WTC11 (cell line): Measurements from ENCODE around the gene TERB2. TPM values are rescaled to one million over a fixed set of nuclear protein-coding genes. Genes with fewer than 3 reads are reported as not detected.

Source experiments
- ATF1 ChIP-seq: sonication (generic); formaldehyde crosslinking; IDR thresholded peaks from 2 replicates; pipeline ENCODE4 v1.8.1; 2023; ENCODE audit warnings: mild to moderate bottlenecking, moderate library complexity, missing genetic modification reagents
- CREM ChIP-seq: sonication (generic); formaldehyde crosslinking; IDR thresholded peaks from 2 replicates; pipeline ENCODE4 v1.8.1; 2022; ENCODE audit warnings: mild to moderate bottlenecking, missing genetic modification reagents, moderate library complexity
- ELF4 ChIP-seq: sonication (generic); formaldehyde crosslinking; IDR thresholded peaks from 2 replicates; pipeline ENCODE4 v1.8.1; 2022; ENCODE audit warnings: low read depth, mild to moderate bottlenecking, moderate library complexity, missing genetic modification reagents
- ETV6 ChIP-seq: sonication (generic); formaldehyde crosslinking; IDR thresholded peaks from 2 replicates; pipeline ENCODE4 v1.8.1; 2022; ENCODE audit warnings: mild to moderate bottlenecking, missing genetic modification reagents
- FOXK1 ChIP-seq: sonication (generic); formaldehyde crosslinking; IDR thresholded peaks from 2 replicates; pipeline ENCODE4 v1.8.0; 2022; ENCODE audit warnings: mild to moderate bottlenecking, moderate library complexity, missing genetic modification reagents
- GRHL2 ChIP-seq: fragments of 250-450 bp; sonication (Bioruptor Pico); IDR thresholded peaks from 2 replicates; pipeline ENCODE4 v1.8.0; 2022; ENCODE audit warnings: mild to moderate bottlenecking, moderate library complexity; ENCODE audit not compliant: insufficient replicate concordance, severe bottlenecking
- GTF2I ChIP-seq: fragments of 250-450 bp; sonication (Bioruptor Pico); conservative IDR thresholded peaks from 2 replicates; pipeline ENCODE4 v1.4.0; 2021; ENCODE audit warnings: mild to moderate bottlenecking
- HMGA2 ChIP-seq: fragments of 250-450 bp; sonication (Bioruptor Pico); IDR thresholded peaks from 2 replicates; pipeline ENCODE4 v1.4.0; 2021; ENCODE audit warnings: mild to moderate bottlenecking, moderate library complexity
- IRF2 ChIP-seq: sonication (generic); formaldehyde crosslinking; IDR thresholded peaks from 2 replicates; pipeline ENCODE4 v1.8.0; 2022; ENCODE audit warnings: low read depth, missing genetic modification reagents, borderline replicate concordance
- MXD4 ChIP-seq: fragments of 250-450 bp; sonication (Bioruptor Pico); IDR thresholded peaks from 2 replicates; pipeline ENCODE4 v1.8.0; 2021; ENCODE audit warnings: mild to moderate bottlenecking, moderate library complexity, borderline replicate concordance
- NR1H2 ChIP-seq: sonication (generic); formaldehyde crosslinking; IDR thresholded peaks from 2 replicates; pipeline ENCODE4 v1.9.0; 2021; ENCODE audit warnings: mild to moderate bottlenecking, moderate library complexity, missing genetic modification reagents
- PRRX2 ChIP-seq: fragments of 250-450 bp; sonication (Bioruptor Pico); IDR thresholded peaks from 2 replicates; pipeline ENCODE4 v1.8.0; 2021; ENCODE audit warnings: mild to moderate bottlenecking
- TCF7 ChIP-seq: sonication (generic); formaldehyde crosslinking; IDR thresholded peaks from 2 replicates; pipeline ENCODE4 v1.8.0; 2022; ENCODE audit warnings: mild to moderate bottlenecking, low read depth, missing genetic modification reagents, moderate library complexity
- TEAD1 ChIP-seq: sonication (generic); formaldehyde crosslinking; IDR thresholded peaks from 2 replicates; pipeline ENCODE4 v1.8.0; 2022; ENCODE audit warnings: mild to moderate bottlenecking, missing genetic modification reagents
- TP53 ChIP-seq: sonication (generic); formaldehyde crosslinking; IDR thresholded peaks from 2 replicates; pipeline ENCODE4 v1.8.1; 2023; ENCODE audit warnings: mild to moderate bottlenecking, missing genetic modification reagents
- ZNF138 ChIP-seq: sonication (generic); formaldehyde crosslinking; conservative IDR thresholded peaks from 2 replicates; pipeline ENCODE4 v1.8.1; 2022; ENCODE audit warnings: mild to moderate bottlenecking, moderate library complexity, missing genetic modification reagents
- ZNF263 ChIP-seq: sonication (generic); formaldehyde crosslinking; IDR thresholded peaks from 2 replicates; pipeline ENCODE4 v1.8.1; 2022; ENCODE audit warnings: low read depth, mild to moderate bottlenecking, moderate library complexity, missing genetic modification reagents
- ZNF671 ChIP-seq: fragments of 250-450 bp; sonication (Bioruptor Pico); IDR thresholded peaks from 2 replicates; pipeline ENCODE4 v1.8.0; 2021; ENCODE audit warnings: mild to moderate bottlenecking
- total RNA-seq: library from RNA; stranded (reverse); gene quantifications from 3 replicates; pipeline ENCODE4 v1.2.3, GENCODE V29; 2021
- TF ChIP-seq, protein P1 (sequence below): sonication (generic); formaldehyde crosslinking; IDR thresholded peaks from 2 replicates; pipeline ENCODE4 v1.8.0; 2023; ENCODE audit warnings: mild to moderate bottlenecking, missing genetic modification reagents
- TF ChIP-seq, protein P2 (sequence below): sonication (generic); formaldehyde crosslinking; IDR thresholded peaks from 2 replicates; pipeline ENCODE4 v1.8.1; 2022; ENCODE audit warnings: low read depth, missing genetic modification reagents, borderline replicate concordance
- TF ChIP-seq, protein P3 (sequence below): sonication (generic); formaldehyde crosslinking; IDR thresholded peaks from 2 replicates; pipeline ENCODE4 v1.8.1; 2022; ENCODE audit warnings: missing genetic modification reagents, borderline replicate concordance
- TF ChIP-seq, protein P4 (sequence below): sonication (generic); formaldehyde crosslinking; IDR thresholded peaks from 2 replicates; pipeline ENCODE4 v1.8.0; 2022; ENCODE audit warnings: mild to moderate bottlenecking, missing genetic modification reagents
- TF ChIP-seq, protein P5 (sequence below): sonication (generic); formaldehyde crosslinking; IDR thresholded peaks from 2 replicates; pipeline ENCODE4 v1.8.1; 2023; ENCODE audit warnings: mild to moderate bottlenecking, missing genetic modification reagents, moderate library complexity
- TF ChIP-seq, protein P6 (sequence below): fragments of 250-450 bp; sonication (Bioruptor Pico); IDR thresholded peaks from 2 replicates; pipeline ENCODE4 v1.9.0; 2021; ENCODE audit warnings: moderate library complexity, mild to moderate bottlenecking, inconsistent platforms, borderline replicate concordance
- TF ChIP-seq, protein P7 (sequence below): fragments of 250-450 bp; sonication (Bioruptor Pico); IDR thresholded peaks from 2 replicates; pipeline ENCODE4 v1.9.0; 2021; ENCODE audit warnings: mild to moderate bottlenecking, borderline replicate concordance
- TF ChIP-seq, protein P8 (sequence below): sonication (generic); formaldehyde crosslinking; IDR thresholded peaks from 2 replicates; pipeline ENCODE4 v1.8.0; 2022; ENCODE audit warnings: mild to moderate bottlenecking, missing genetic modification reagents

TERB2 gene
- total RNA-seq, 1 experiment from 2014 or later: not detected

DNA sequence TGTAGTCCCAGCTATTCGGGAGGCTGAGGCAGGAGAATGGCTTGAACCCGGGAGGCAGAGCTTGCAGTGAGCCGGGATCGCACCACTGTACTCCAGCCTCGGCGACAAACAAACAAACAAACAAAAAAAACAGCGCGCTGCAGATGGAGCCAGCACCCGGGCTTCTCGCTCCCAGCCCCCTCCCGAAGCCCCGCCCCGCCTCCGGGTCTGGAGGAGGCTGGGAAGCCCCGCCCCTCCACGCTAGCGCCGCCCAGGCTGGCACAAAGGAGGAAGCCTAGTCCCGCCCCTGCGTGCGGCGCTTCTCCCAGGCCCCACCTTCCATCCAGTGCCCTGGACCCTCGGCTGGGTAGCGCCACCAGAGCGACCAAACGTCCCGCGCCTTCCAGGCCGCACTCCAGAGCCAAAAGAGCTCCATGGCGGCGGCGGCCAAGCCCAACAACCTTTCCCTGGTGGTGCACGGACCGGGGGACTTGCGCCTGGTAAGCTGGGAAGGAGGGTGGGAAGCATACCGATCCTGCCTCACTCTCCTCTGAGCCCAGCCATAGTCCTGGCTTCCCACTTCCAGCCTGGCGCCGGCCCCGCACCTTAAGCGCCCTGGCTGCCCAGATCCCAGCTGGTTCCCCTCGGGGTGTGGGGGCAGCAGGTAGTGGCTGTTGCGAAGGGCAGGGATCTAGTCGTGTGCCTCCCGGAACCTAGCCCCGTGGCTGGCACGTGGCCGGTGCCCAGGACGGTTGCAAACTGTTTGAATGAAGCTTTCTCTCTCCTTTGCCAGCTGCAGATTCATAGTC, 66.6 kb downstream of the TERB2 start, which contains the start of gene SORD (continued):
- TF ChIP-seq, protein P1, sequence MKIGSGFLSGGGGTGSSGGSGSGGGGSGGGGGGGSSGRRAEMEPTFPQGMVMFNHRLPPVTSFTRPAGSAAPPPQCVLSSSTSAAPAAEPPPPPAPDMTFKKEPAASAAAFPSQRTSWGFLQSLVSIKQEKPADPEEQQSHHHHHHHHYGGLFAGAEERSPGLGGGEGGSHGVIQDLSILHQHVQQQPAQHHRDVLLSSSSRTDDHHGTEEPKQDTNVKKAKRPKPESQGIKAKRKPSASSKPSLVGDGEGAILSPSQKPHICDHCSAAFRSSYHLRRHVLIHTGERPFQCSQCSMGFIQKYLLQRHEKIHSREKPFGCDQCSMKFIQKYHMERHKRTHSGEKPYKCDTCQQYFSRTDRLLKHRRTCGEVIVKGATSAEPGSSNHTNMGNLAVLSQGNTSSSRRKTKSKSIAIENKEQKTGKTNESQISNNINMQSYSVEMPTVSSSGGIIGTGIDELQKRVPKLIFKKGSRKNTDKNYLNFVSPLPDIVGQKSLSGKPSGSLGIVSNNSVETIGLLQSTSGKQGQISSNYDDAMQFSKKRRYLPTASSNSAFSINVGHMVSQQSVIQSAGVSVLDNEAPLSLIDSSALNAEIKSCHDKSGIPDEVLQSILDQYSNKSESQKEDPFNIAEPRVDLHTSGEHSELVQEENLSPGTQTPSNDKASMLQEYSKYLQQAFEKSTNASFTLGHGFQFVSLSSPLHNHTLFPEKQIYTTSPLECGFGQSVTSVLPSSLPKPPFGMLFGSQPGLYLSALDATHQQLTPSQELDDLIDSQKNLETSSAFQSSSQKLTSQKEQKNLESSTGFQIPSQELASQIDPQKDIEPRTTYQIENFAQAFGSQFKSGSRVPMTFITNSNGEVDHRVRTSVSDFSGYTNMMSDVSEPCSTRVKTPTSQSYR (CRISPR knock-in tag): no peak
- TF ChIP-seq FOXK1 (0 out of 2 replicates have a peak, but pooled peaks have one; percentile 10), TEAD1 (CRISPR knock-in tag) (0 out of 2 replicates have a peak, but pooled peaks have one; percentile 69), PRRX2 (CRISPR knock-in tag) (no peak), ZNF263 (CRISPR knock-in tag) (no peak), ZNF138 (CRISPR knock-in tag) (no peak), IRF2 (CRISPR knock-in tag) (no peak), GRHL2 (no peak), ATF1 (CRISPR knock-in tag) (no peak), TCF7 (no peak), NR1H2 (CRISPR knock-in tag) (0 out of 2 replicates have a peak, but pooled peaks have one; percentile 71), ETV6 (peak; percentile 63), MXD4 (CRISPR knock-in tag) (no peak), ZNF671 (CRISPR knock-in tag) (no peak), GTF2I (CRISPR knock-in tag) (no peak), HMGA2 (no peak), CREM (CRISPR knock-in tag) (0 out of 2 replicates have a peak, but pooled peaks have one; percentile 15), TP53 (CRISPR knock-in tag) (no peak), ELF4 (CRISPR knock-in tag) (no peak)
- TF ChIP-seq, protein P2, sequence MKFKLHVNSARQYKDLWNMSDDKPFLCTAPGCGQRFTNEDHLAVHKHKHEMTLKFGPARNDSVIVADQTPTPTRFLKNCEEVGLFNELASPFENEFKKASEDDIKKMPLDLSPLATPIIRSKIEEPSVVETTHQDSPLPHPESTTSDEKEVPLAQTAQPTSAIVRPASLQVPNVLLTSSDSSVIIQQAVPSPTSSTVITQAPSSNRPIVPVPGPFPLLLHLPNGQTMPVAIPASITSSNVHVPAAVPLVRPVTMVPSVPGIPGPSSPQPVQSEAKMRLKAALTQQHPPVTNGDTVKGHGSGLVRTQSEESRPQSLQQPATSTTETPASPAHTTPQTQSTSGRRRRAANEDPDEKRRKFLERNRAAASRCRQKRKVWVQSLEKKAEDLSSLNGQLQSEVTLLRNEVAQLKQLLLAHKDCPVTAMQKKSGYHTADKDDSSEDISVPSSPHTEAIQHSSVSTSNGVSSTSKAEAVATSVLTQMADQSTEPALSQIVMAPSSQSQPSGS: 0 out of 2 replicates have a peak, but pooled peaks have one; percentile 36
- TF ChIP-seq, protein P3, sequence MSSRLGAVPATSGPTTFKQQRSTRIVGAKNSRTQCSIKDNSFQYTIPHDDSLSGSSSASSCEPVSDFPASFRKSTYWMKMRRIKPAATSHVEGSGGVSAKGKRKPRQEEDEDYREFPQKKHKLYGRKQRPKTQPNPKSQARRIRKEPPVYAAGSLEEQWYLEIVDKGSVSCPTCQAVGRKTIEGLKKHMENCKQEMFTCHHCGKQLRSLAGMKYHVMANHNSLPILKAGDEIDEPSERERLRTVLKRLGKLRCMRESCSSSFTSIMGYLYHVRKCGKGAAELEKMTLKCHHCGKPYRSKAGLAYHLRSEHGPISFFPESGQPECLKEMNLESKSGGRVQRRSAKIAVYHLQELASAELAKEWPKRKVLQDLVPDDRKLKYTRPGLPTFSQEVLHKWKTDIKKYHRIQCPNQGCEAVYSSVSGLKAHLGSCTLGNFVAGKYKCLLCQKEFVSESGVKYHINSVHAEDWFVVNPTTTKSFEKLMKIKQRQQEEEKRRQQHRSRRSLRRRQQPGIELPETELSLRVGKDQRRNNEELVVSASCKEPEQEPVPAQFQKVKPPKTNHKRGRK: no peak
- TF ChIP-seq, protein P4, sequence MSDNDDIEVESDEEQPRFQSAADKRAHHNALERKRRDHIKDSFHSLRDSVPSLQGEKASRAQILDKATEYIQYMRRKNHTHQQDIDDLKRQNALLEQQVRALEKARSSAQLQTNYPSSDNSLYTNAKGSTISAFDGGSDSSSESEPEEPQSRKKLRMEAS (CRISPR knock-in tag): peak; percentile 88
- TF ChIP-seq, protein P5, sequence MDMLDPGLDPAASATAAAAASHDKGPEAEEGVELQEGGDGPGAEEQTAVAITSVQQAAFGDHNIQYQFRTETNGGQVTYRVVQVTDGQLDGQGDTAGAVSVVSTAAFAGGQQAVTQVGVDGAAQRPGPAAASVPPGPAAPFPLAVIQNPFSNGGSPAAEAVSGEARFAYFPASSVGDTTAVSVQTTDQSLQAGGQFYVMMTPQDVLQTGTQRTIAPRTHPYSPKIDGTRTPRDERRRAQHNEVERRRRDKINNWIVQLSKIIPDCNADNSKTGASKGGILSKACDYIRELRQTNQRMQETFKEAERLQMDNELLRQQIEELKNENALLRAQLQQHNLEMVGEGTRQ (CRISPR knock-in tag): 0 out of 2 replicates have a peak, but pooled peaks have one; percentile 4
- TF ChIP-seq, protein P6, sequence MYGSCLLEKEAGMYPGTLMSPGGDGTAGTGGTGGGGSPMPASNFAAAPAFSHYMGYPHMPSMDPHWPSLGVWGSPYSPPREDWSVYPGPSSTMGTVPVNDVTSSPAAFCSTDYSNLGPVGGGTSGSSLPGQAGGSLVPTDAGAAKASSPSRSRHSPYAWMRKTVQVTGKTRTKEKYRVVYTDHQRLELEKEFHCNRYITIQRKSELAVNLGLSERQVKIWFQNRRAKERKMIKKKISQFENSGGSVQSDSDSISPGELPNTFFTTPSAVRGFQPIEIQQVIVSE (CRISPR knock-in tag): no peak
- TF ChIP-seq, protein P7, sequence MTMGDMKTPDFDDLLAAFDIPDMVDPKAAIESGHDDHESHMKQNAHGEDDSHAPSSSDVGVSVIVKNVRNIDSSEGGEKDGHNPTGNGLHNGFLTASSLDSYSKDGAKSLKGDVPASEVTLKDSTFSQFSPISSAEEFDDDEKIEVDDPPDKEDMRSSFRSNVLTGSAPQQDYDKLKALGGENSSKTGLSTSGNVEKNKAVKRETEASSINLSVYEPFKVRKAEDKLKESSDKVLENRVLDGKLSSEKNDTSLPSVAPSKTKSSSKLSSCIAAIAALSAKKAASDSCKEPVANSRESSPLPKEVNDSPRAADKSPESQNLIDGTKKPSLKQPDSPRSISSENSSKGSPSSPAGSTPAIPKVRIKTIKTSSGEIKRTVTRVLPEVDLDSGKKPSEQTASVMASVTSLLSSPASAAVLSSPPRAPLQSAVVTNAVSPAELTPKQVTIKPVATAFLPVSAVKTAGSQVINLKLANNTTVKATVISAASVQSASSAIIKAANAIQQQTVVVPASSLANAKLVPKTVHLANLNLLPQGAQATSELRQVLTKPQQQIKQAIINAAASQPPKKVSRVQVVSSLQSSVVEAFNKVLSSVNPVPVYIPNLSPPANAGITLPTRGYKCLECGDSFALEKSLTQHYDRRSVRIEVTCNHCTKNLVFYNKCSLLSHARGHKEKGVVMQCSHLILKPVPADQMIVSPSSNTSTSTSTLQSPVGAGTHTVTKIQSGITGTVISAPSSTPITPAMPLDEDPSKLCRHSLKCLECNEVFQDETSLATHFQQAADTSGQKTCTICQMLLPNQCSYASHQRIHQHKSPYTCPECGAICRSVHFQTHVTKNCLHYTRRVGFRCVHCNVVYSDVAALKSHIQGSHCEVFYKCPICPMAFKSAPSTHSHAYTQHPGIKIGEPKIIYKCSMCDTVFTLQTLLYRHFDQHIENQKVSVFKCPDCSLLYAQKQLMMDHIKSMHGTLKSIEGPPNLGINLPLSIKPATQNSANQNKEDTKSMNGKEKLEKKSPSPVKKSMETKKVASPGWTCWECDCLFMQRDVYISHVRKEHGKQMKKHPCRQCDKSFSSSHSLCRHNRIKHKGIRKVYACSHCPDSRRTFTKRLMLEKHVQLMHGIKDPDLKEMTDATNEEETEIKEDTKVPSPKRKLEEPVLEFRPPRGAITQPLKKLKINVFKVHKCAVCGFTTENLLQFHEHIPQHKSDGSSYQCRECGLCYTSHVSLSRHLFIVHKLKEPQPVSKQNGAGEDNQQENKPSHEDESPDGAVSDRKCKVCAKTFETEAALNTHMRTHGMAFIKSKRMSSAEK (CRISPR knock-in tag): no peak
- TF ChIP-seq, protein P8, sequence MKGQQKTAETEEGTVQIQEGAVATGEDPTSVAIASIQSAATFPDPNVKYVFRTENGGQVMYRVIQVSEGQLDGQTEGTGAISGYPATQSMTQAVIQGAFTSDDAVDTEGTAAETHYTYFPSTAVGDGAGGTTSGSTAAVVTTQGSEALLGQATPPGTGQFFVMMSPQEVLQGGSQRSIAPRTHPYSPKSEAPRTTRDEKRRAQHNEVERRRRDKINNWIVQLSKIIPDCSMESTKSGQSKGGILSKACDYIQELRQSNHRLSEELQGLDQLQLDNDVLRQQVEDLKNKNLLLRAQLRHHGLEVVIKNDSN (CRISPR knock-in tag): no peak; the same call in 1 of the 2 replicates
